SW 1271 (cell line): ENCODE measurements around the gene CRABP2.

Experiments
- DNase-seq, 2 experiments: peaks; one replicate each; lab custom pipeline; 2025; lab: John Stamatoyannopoulos, UW

CRABP2 gene

GRCh38 chr1:156655151-156655903, 50.1 kb downstream of the CRABP2 start:
- DNase-seq: no peak

GRCh38 chr1:156654700-156655099, 50.7 kb downstream of the CRABP2 start:
- DNase-seq: no peak

- no peak for DNase-seq
Measured at GRCh38 chr1:156652992-156653355, 52.4 kb downstream of the CRABP2 start.

GRCh38 chr1:156652131-156652991, 53.0 kb downstream of the CRABP2 start:
- DNase-seq: no peak
